ENCODE results near the gene HARS1. TPM values are rescaled to one million over a fixed set of nuclear protein-coding genes. Genes with fewer than 3 reads are reported as not detected.
"Not testable (repeated sequence)": the region's sequence is repeated elsewhere in the genome, so short reads cannot be mapped to it uniquely, and the experiment has no call there.

Gene HARS1
- total RNA-seq, 1 donor from 2014 or later = 46.9 TPM

DNA sequence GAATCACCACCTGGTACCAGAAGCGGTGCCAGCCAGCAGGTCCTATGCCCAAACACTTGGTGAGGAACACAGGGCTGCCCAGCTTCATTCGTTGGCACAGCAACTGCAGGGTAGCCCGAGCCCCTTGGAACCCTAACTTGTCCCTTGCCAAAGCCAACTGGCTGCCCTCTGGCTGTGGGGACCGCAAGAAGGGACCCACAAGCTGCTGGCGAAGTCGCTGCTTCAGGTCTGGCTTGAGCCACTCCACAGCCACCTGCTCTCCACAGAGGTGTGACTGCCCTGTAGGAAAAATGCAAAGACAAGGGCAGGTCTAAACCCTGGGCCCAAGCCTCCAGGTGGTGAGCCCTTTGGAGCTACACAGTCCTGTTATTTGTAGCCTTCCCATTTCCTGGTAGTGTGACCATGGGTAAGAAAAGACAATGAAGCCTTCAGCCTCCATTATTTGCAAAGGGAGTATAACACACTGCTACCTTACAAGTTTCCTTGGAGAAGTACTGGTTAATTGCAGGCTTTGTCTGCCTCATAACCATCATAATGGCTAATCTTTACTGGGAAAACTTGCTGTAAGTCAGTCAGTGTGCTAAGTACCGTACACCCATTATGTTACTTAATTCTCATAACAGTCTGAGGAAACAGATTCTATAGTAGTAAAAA, 19.6 kb downstream of the HARS1 start:
- no peak for ATAC-seq
- intact Hi-C loops (cut with DNase I) = no loop called here
- Histone ChIP-seq H3K4me1 (no peaks in the 10 kb centered on the region), H3K9me3 (no peaks in the 10 kb centered on the region), H3K4me3 (no peak overlapping the region), H3K36me3 (peaks cover 68% of the 10 kb centered on the region), H3K27me3 (no peaks in the 10 kb centered on the region), H3K27ac (no peak overlapping the region)
- TF ChIP-seq, protein P1, sequence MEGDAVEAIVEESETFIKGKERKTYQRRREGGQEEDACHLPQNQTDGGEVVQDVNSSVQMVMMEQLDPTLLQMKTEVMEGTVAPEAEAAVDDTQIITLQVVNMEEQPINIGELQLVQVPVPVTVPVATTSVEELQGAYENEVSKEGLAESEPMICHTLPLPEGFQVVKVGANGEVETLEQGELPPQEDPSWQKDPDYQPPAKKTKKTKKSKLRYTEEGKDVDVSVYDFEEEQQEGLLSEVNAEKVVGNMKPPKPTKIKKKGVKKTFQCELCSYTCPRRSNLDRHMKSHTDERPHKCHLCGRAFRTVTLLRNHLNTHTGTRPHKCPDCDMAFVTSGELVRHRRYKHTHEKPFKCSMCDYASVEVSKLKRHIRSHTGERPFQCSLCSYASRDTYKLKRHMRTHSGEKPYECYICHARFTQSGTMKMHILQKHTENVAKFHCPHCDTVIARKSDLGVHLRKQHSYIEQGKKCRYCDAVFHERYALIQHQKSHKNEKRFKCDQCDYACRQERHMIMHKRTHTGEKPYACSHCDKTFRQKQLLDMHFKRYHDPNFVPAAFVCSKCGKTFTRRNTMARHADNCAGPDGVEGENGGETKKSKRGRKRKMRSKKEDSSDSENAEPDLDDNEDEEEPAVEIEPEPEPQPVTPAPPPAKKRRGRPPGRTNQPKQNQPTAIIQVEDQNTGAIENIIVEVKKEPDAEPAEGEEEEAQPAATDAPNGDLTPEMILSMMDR (IDR thresholded peaks at IDR 0.05) = no peak
- DNase-seq = no peak

DNA sequence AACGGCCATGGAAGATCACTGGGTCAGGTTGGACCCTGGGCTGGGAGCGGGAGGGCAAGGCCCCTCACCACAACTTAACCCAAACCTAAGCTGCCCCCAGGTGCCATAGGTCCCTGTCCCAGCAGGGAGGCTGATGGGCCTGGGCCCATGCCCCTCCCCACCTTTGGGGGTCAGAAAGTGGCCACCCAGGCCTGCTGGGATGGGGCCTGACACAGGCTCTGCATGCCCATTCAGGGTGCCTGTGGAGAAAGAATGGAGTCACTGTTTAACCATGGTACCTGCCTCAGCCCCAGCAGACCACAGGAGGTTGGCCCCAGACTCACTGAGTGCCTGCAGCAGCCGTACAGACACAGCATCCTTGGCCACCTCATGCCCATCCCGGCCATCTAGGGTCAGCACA, 20.1 kb downstream of the HARS1 start:
- DNase-seq; H3K4me1 ChIP-seq; H3K9me3 ChIP-seq; H3K27me3 ChIP-seq; H3K4me3 ChIP-seq; H3K27ac ChIP-seq; intact Hi-C loops (cut with DNase I): not testable (repeated sequence)
- ATAC-seq = peak; percentile 23
- peaks cover 62% of the 10 kb centered on the region for H3K36me3 ChIP-seq

DNA sequence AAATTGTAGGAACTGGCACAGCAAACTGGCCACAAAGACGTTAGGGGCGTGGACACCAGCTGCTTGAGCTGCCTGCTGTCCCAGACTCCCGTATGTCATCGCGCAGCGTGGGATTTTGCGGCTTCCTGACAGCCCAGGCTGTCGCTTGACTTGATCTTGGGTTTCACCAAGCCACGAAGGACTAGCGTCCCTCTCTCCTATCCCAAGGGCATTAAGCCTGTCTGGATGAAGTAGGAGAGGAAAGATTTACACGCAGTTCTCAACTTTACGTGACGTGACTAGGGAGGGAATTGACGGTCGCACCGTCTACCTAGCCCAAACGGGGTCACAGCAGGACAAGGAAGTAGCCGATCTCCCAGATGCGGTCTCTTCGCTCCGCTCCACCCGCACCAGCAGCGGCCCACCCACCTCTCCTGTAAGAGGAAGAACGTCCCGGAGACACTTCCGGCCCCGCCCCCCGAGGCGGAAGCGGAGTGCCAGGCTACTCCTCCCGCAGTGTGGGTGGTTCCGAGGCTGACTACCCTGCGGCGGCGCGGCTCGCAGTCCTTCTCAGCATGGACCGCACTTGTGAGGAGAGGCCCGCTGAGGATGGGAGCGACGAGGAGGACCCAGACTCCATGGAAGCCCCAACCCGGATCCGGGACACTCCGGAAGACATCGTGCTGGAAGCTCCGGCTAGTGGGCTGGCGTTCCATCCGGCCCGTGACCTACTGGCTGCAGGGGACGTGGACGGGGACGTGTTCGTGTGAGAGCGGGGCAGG, 26.6 kb downstream of the HARS1 start, which contains the start of gene WDR55:
Gene WDR55 (plus strand): TSS at position 546 of the 761 bp plus-strand sequence. CDS start 9 bp downstream, at position 555.
- Histone ChIP-seq H3K27me3 (no peaks in the 10 kb centered on the region), H3K4me1 (peaks cover 18% of the 10 kb centered on the region), H3K4me3 (peak within 1 kb of the TSS; percentile 87), H3K36me3 (peaks cover 65% of the 10 kb centered on the region), H3K9me3 (no peaks in the 10 kb centered on the region), H3K27ac (peak within 1 kb of the TSS; percentile 89)
- TF ChIP-seq, protein P1 (IDR thresholded peaks at IDR 0.05) = no peak
- ATAC-seq = peak; percentile 99
- peak; percentile 99 for DNase-seq
- intact Hi-C loops (cut with DNase I) = no loop called here

DNA sequence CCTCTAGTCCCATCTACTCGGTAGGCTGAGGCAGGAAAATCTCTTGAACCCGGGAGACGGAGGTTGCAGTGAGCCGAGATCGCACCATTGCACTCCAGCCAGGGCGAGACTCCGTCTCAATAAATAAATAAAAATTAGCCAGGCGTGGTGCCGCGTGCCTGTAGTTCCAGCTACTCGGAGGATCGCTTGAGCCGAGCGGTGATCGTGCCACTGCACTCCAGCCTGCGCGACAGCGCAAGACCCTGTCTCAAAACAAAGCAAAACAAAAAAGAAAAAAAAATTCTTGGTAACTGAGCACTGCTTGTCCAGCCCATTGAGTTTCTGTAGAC, 27.2 kb downstream of the HARS1 start:
- ATAC-seq (no peak), DNase-seq (no peak)
- H3K9me3 ChIP-seq = no peaks in the 10 kb centered on the region
- peaks cover 18% of the 10 kb centered on the region for H3K4me1 ChIP-seq
- H3K27ac ChIP-seq = peak overlapping the region; percentile 89
- peaks cover 65% of the 10 kb centered on the region for H3K36me3 ChIP-seq
- intact Hi-C loops (cut with DNase I) = no loop called here
- H3K27me3 ChIP-seq = no peaks in the 10 kb centered on the region
- TF ChIP-seq, protein P1 (IDR thresholded peaks at IDR 0.05) = no peak
- peak overlapping the region; percentile 87 for H3K4me3 ChIP-seq

DNA sequence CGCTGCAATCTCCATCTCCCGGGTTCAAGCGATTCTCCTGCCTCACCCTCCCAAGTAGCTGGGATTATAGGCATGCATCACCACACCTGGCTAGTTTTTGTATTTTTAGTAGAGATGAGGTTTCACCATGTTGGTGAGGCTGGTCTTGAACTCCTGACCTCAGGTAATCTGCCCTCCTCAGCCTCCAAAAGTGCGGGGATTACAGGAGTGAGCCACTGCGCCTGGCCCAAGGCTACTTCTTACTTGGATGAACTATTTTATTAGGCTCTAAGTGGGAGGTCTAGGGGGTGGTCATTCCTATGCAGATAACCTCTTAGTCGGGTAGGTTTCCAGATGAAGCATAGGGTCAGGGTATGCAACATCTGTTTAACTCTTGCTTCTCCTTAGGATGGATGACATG, 30.8 kb downstream of the HARS1 start:
- H3K4me3 ChIP-seq; intact Hi-C loops (cut with DNase I); DNase-seq; H3K27me3 ChIP-seq; H3K4me1 ChIP-seq; H3K27ac ChIP-seq; H3K9me3 ChIP-seq; ATAC-seq: not testable (repeated sequence)
- H3K36me3 ChIP-seq = peaks cover 80% of the 10 kb centered on the region

DNA sequence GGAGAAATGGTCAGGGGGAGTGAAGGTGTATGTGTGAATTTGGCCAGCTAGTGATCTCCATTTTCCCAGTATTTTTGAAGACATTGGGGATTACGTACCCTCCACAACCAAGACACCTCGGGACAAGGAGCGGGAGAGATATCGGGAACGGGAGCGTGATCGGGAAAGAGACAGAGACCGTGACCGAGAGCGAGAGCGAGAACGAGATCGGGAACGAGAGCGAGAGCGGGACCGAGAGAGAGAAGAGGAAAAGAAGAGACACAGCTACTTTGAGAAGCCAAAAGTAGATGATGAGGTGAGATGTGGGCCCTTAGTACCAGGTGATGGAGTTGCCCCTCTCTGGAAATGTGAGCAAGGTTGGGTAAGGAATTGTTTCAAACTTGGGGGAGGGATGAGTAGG, 32.3 kb downstream of the HARS1 start:
- Histone ChIP-seq H3K27ac (no peak overlapping the region), H3K27me3 (no peaks in the 10 kb centered on the region), H3K36me3 (peaks cover 95% of the 10 kb centered on the region), H3K4me1 (peaks cover 4% of the 10 kb centered on the region), H3K9me3 (no peaks in the 10 kb centered on the region), H3K4me3 (no peak overlapping the region)
- TF ChIP-seq, protein P1 (IDR thresholded peaks at IDR 0.05) = no peak
- ATAC-seq (no peak), DNase-seq (no peak)
- intact Hi-C loops (cut with DNase I) = no loop called here
